Heart left ventricle (tissue), 16 donors: ENCODE data around the gene DHRS12. TPM values are rescaled to one million over a fixed set of nuclear protein-coding genes. Genes with fewer than 3 reads are reported as not detected.

Source experiments
- ATAC-seq, 4 donors: fragments of 200-7000 bp; cut with Tn5 transposase; one replicate each; pipeline ENCODE4 v1.9.1; 2020 to 2022; ENCODE audit warnings: moderate library complexity in 4 of 4, mild to moderate bottlenecking in 3 of 4, moderate number of reproducible peaks in 1 of 4
- DNase-seq, 5 donors: peaks; one replicate each; pipeline ENCODE4 v3.0.0-alpha.2; 2020
- H3K27ac ChIP-seq, 12 donors: fragments of 200-600 bp; sonication (generic) in 4 of 12; one replicate each; pipeline versions ENCODE4 v1.5.0 to v1.8.0; 2016 to 2022; ENCODE audit warnings: mild to moderate bottlenecking in 2 of 12
- H3K27me3 ChIP-seq, 9 donors: fragments of 200-600 bp; sonication (generic) in 2 of 9; one replicate each; pipeline versions ENCODE4 v1.5.1 to v1.8.0; 2016 to 2022; ENCODE audit warnings: mild to moderate bottlenecking in 3 of 9
- H3K36me3 ChIP-seq, 9 donors: fragments of 200-600 bp; sonication (generic) in 2 of 9; one replicate each; pipeline versions ENCODE4 v1.5.0 to v1.8.0; 2018 to 2022; ENCODE audit warnings: mild to moderate bottlenecking in 2 of 9
- H3K4me1 ChIP-seq, 12 donors: fragments of 200-600 bp; sonication (generic) in 4 of 12; one replicate each; pipeline versions ENCODE4 v1.5.0 to v1.8.0; 2016 to 2022; ENCODE audit warnings: mild to moderate bottlenecking in 3 of 12
- H3K4me3 ChIP-seq, 12 donors: fragments of 200-600 bp; sonication (generic) in 4 of 12; one replicate each; pipeline versions ENCODE4 v1.5.0 to v1.8.0; 2017 to 2022; ENCODE audit warnings: mild to moderate bottlenecking in 9 of 12, moderate library complexity in 4 of 12
- H3K9me3 ChIP-seq, 12 donors: fragments of 200-600 bp; sonication (generic) in 4 of 12; one replicate each; pipeline versions ENCODE4 v1.5.0 to v1.8.0; 2016 to 2022; ENCODE audit warnings: mild to moderate bottlenecking in 1 of 12
- CTCF ChIP-seq, 12 donors: fragments of 200-600 bp; sonication (generic) in 4 of 12; IDR thresholded peaks; one replicate each; pipeline versions ENCODE4 v1.5.0 to v1.8.0; 2018 to 2022; ENCODE audit warnings: antibody characterized with exemption in 12 of 12, mild to moderate bottlenecking in 5 of 12
- POLR2A ChIP-seq, 2 donors: fragments of 450-650 bp; IDR thresholded peaks; one replicate each; pipeline ENCODE4 v1.6.1; 2017; ENCODE audit warnings: antibody characterized with exemption in 2 of 2, mild to moderate bottlenecking in 2 of 2, moderate library complexity in 2 of 2
- WGBS, 4 donors: extraction: QIAGEN DNeasy Blood & Tissue Kit in 2 of 4; methylation state at CpG; one replicate each; pipeline versions ENCODE4 v1.1.5 to v1.1.7; 2013 to 2018; 5-methylcytosine and 5-hydroxymethylcytosine counted together
- intact Hi-C, 10 donors: fragments of 100-400 bp; cut with DNase I; formaldehyde crosslinking; loops; one replicate each; pipeline versions ENCODE4 v1.11.1 to v1.14.2; 2022
- polyA plus RNA-seq, 2 donors: library from polyadenylated mRNA; stranded (reverse); fragments of 200-250 nt; gene quantifications; one replicate each; pipeline ENCODE4 v1.2.3, GENCODE V29; 2013
- total RNA-seq, 9 donors: library from RNA; depleted of rRNA in 2 of 9; stranded (reverse); fragments of >200 nt in 2 of 9; fragmentation: NEBNext Ultra II Directional in 3 of 9; extraction: Animal tissue kit (Norgen Biotek cat#: 25700) in 3 of 9; gene quantifications; one replicate each; pipeline versions ENCODE4 v1.1.0 to v1.2.4, GENCODE V29; 2016 to 2023
- donor health status: ischemic (EF 13 %, LVEDD 7.1; RV severe dilation, severe dysfunction).
- donor health status: healthy with polysubstance abuse.
- donor health status: DM: no; HTN: yes; CAD: no.
- donor health status: DM: no; HTN: no; CAD: no.
- donor health status: ischemic (EF 25% LVEDD 6.9; RV normal size, moderate dysfunction).
- donor health status: ischemic (EF 25% LVEDD 5.7; RV mildly dilated, moderate dysfunction).
- donor health status: healthy.
- donor health status: DM: yes; HTN: yes; CAD: no.
- donor health status: ischemic (EF 35%, LVEDD 5.7; RV mildly dilated, moderate dysfunction).
- donor health status: nonischemic (EF 11% LVEDD 7.7; RV severe dilation, severe dysfunction).
- donor health status: DM: yes; HTN: yes; CAD: no.
- donor health status: PGD.
- donor health status: ischemic (EF 29% LVEDD 5.4; RV normal size, mild dysfunction).
- donor health status: nonischemic (EF 23%, LVEDD 6.1; RV moderate dilation, normal function).

Gene DHRS12
- total and polyA plus RNA-seq, 11 donors, result 3.9 to 13.9 (median 12.1) TPM

GRCh38 chr13:51742611-51743010, 61.4 kb downstream of the DHRS12 start:
- Histone ChIP-seq H3K4me1 (peaks cover 0 to 6% (median 0%) of the 10 kb centered on the region in 12 donors), H3K36me3 (peaks cover 0 to 57% (median 5%) of the 10 kb centered on the region in 9 donors), H3K27ac (no peak overlapping the region), H3K27me3 (no peaks in the 10 kb centered on the region), H3K4me3 (no peak overlapping the region), H3K9me3 (peaks cover 0 to 6% (median 2%) of the 10 kb centered on the region in 12 donors)
- intact Hi-C loops, result no loop called here
- 94 to 97% (median 95%) methylated on average over 2 of the region's 2 CpGs for WGBS, 4 donors
- DNase-seq (no peak), ATAC-seq (no peak)
- TF ChIP-seq CTCF (IDR thresholded peaks at IDR 0.05) (no peak), POLR2A (IDR thresholded peaks at IDR 0.05) (no peak)

GRCh38 chr13:51742031-51742430, 61.9 kb downstream of the DHRS12 start:
- H3K36me3 ChIP-seq, result peaks cover 0 to 53% (median 3%) of the 10 kb centered on the region in 9 donors
- intact Hi-C loops, result no loop called here
- H3K27ac ChIP-seq, result no peak overlapping the region
- 89 to 96% (median 91%) methylated on average over 2 of the region's 2 CpGs for WGBS, 4 donors
- no peak for ATAC-seq
- H3K27me3 ChIP-seq, result no peaks in the 10 kb centered on the region
- no peak for DNase-seq
- H3K4me1 ChIP-seq, result peaks cover 0 to 6% (median 0%) of the 10 kb centered on the region in 12 donors
- no peaks in the 10 kb centered on the region for H3K9me3 ChIP-seq
- TF ChIP-seq POLR2A (IDR thresholded peaks at IDR 0.05) (no peak), CTCF (IDR thresholded peaks at IDR 0.05) (no peak)
- H3K4me3 ChIP-seq, result no peak overlapping the region

GRCh38 chr13:51740698-51741097, 63.3 kb downstream of the DHRS12 start:
- H3K9me3 ChIP-seq, result no peaks in the 10 kb centered on the region
- TF ChIP-seq POLR2A (IDR thresholded peaks at IDR 0.05) (no peak), CTCF (IDR thresholded peaks at IDR 0.05) (no peak)
- no peak overlapping the region for H3K4me3 ChIP-seq
- H3K4me1 ChIP-seq, result peaks cover 0 to 6% (median 0%) of the 10 kb centered on the region in 12 donors
- H3K36me3 ChIP-seq, result peaks cover 0 to 44% (median 3%) of the 10 kb centered on the region in 9 donors
- 79 to 89% (median 86%) methylated on average over 5 of the region's 5 CpGs for WGBS, 4 donors
- peak overlapping the region in 6 of 12 donors; percentile 32 to 74 (median 52) for H3K27ac ChIP-seq
- peak in 3 of 4 donors; percentile 47 to 65 (median 54) for ATAC-seq
- intact Hi-C loops, result no loop called here
- no peak for DNase-seq
- H3K27me3 ChIP-seq, result no peaks in the 10 kb centered on the region

GRCh38 chr13:51739027-51739764, 64.8 kb downstream of the DHRS12 start:
- H3K9me3 ChIP-seq, result no peaks in the 10 kb centered on the region

More at GRCh38 chr13:51739027-51739764, 64.8 kb downstream of the DHRS12 start:
- TF ChIP-seq CTCF (IDR thresholded peaks at IDR 0.05) (no peak), POLR2A (IDR thresholded peaks at IDR 0.05) (no peak)
- no peak for ATAC-seq
- WGBS, 4 donors, result 79 to 91% (median 86%) methylated on average over 6 of the region's 6 CpGs
- no peak for DNase-seq
- Histone ChIP-seq H3K4me1 (peaks cover 0 to 6% (median 0%) of the 10 kb centered on the region in 12 donors), H3K27ac (peak overlapping the region in 8 of 12 donors; percentile 14 to 74 (median 41)), H3K36me3 (peaks cover 0 to 44% (median 3%) of the 10 kb centered on the region in 9 donors), H3K4me3 (no peak overlapping the region), H3K27me3 (no peaks in the 10 kb centered on the region)
- intact Hi-C loops, result loop anchor here in 4 of 10 donors (10.0 kb wide), 3 partner anchors 154 to 304 kb away; partner anchors contain the start of gene WDFY2 (in 1 of the 4)
